H9 (cell line): ENCODE measurements around the gene GAD1. TPM values are rescaled to one million over a fixed set of nuclear protein-coding genes. Genes with fewer than 3 reads are reported as not detected.

Experiments used
- DNase-seq: peaks from one replicate; pipeline ENCODE4 v3.0.0-alpha.2; 2017
- H2AFZ ChIP-seq: one replicate; pipeline ENCODE4 v1.6.1; 2013; ENCODE audit warnings: mild to moderate bottlenecking, low read length, control low read depth, moderate library complexity
- H2AK5ac ChIP-seq: 2 replicates; pipeline ENCODE4 v1.6.1; 2013; ENCODE audit warnings: low read length, control low read depth, mixed read lengths; ENCODE audit not compliant: insufficient read length
- H2BK120ac ChIP-seq: one replicate; pipeline ENCODE4 v1.6.1; 2013; ENCODE audit warnings: low read depth, mild to moderate bottlenecking, low read length, control low read depth, inconsistent platforms; ENCODE audit not compliant: poor library complexity, severe bottlenecking
- H2BK12ac ChIP-seq: 2 replicates; pipeline ENCODE4 v1.6.1; 2013; ENCODE audit warnings: low read length, control low read depth, mixed read lengths, low read depth; ENCODE audit not compliant: insufficient read length
- H2BK15ac ChIP-seq: 2 replicates; pipeline ENCODE4 v1.6.1; 2013; ENCODE audit warnings: low read depth, low read length, control low read depth
- H2BK20ac ChIP-seq: one replicate; pipeline ENCODE4 v1.6.1; 2013; ENCODE audit warnings: low read depth, mild to moderate bottlenecking, low read length, control low read depth, inconsistent platforms; ENCODE audit not compliant: poor library complexity, severe bottlenecking
- H2BK5ac ChIP-seq: 2 replicates; pipeline ENCODE4 v1.6.1; 2013; ENCODE audit warnings: low read length, control low read depth, mixed read lengths; ENCODE audit not compliant: insufficient read length
- H3K14ac ChIP-seq: 2 replicates; pipeline ENCODE4 v1.6.1; 2013; ENCODE audit warnings: low read length, control low read depth; ENCODE audit not compliant: insufficient read depth
- H3K18ac ChIP-seq: 2 replicates; pipeline ENCODE4 v1.6.1; 2013; ENCODE audit warnings: low read depth, mild to moderate bottlenecking, mixed read lengths, low read length, control low read depth; ENCODE audit not compliant: insufficient read length
- H3K23ac ChIP-seq: 2 replicates; pipeline ENCODE4 v1.6.1; 2013; ENCODE audit warnings: low read length, control low read depth, mixed read lengths, low read depth; ENCODE audit not compliant: insufficient read length
- H3K23me2 ChIP-seq: 2 replicates; pipeline ENCODE4 v1.6.1; 2013; ENCODE audit warnings: low read depth, mild to moderate bottlenecking, mixed read lengths, low read length, control low read depth; ENCODE audit not compliant: insufficient read length, poor library complexity, severe bottlenecking
- H3K27ac ChIP-seq: 2 replicates; pipeline ENCODE4 v1.5.1; 2013; ENCODE audit warnings: low read length, control low read depth, mixed read lengths, low read depth; ENCODE audit not compliant: insufficient read length
- H3K27me3 ChIP-seq: 2 replicates; pipeline ENCODE4 v1.6.1; 2013; ENCODE audit warnings: low read length, control low read depth, inconsistent platforms; ENCODE audit not compliant: insufficient read depth
- H3K4ac ChIP-seq: 2 replicates; pipeline ENCODE4 v1.6.1; 2013; ENCODE audit warnings: low read depth, mild to moderate bottlenecking, control low read depth, inconsistent platforms, low read length, moderate library complexity
- H3K4me1 ChIP-seq: 2 replicates; pipeline ENCODE4 v1.6.1; 2013; ENCODE audit warnings: low read length, control low read depth, inconsistent platforms; ENCODE audit not compliant: insufficient read depth
- H3K4me2 ChIP-seq: 2 replicates; pipeline ENCODE4 v1.6.1; 2013; ENCODE audit warnings: low read length, control low read depth, mixed read lengths; ENCODE audit not compliant: insufficient read length, insufficient read depth
- H3K56ac ChIP-seq: 2 replicates; pipeline ENCODE4 v1.6.1; 2013; ENCODE audit warnings: low read depth, mild to moderate bottlenecking, mixed read lengths, low read length, control low read depth; ENCODE audit not compliant: insufficient read length
- H3K79me1 ChIP-seq: 2 replicates; pipeline ENCODE4 v1.6.1; 2013; ENCODE audit warnings: low read depth, mild to moderate bottlenecking, moderate library complexity, low read length, control low read depth, inconsistent platforms; ENCODE audit not compliant: insufficient read depth, poor library complexity, severe bottlenecking
- H3K79me2 ChIP-seq: 2 replicates; pipeline ENCODE4 v1.6.1; 2013; ENCODE audit warnings: low read length, control low read depth, inconsistent platforms; ENCODE audit not compliant: insufficient read depth
- H3K9ac ChIP-seq: 2 replicates; pipeline ENCODE4 v1.6.1; 2013; ENCODE audit warnings: low read length, control low read depth, mixed read lengths; ENCODE audit not compliant: insufficient read length; ENCODE audit errors: extremely low read depth
- H3K9me3 ChIP-seq: one replicate; pipeline ENCODE4 v1.6.1; 2013; ENCODE audit warnings: low read depth, low read length, inconsistent platforms; ENCODE audit not compliant: control insufficient read depth
- H3T11ph ChIP-seq: one replicate; pipeline ENCODE4 v1.6.1; 2013; ENCODE audit warnings: mild to moderate bottlenecking, low read length, control low read depth, inconsistent platforms
- H4K20me1 ChIP-seq: one replicate; pipeline ENCODE4 v1.6.1; 2013; ENCODE audit not compliant: control insufficient read depth, insufficient read length, insufficient read depth
- H4K5ac ChIP-seq: 2 replicates; pipeline ENCODE4 v1.6.1; 2013; ENCODE audit warnings: low read depth, mild to moderate bottlenecking, mixed read lengths, low read length, control low read depth; ENCODE audit not compliant: insufficient read length
- H4K8ac ChIP-seq: replicated peaks from 2 replicates; pipeline ENCODE4 v1.6.1; 2013; ENCODE audit warnings: low read length, control low read depth, mixed read lengths, low read depth; ENCODE audit not compliant: insufficient read length
- H4K91ac ChIP-seq: 2 replicates; pipeline ENCODE4 v1.6.1; 2013; ENCODE audit warnings: low read depth, mild to moderate bottlenecking, moderate library complexity, mixed read lengths, low read length, control low read depth; ENCODE audit not compliant: insufficient read length
- H3K27ac Mint-ChIP-seq, 3 experiments: 2 replicates in 2 of 3; 3 replicates in 1 of 3; pipeline ENCODE4 v1.8.0; 2020 to 2021; ENCODE audit warnings: mixed read lengths in 3 of 3, mild to moderate bottlenecking in 1 of 3, moderate library complexity in 1 of 3
- H3K27me3 Mint-ChIP-seq: 2 replicates; pipeline ENCODE4 v1.8.0; 2021; ENCODE audit warnings: low read depth, mild to moderate bottlenecking, moderate library complexity, mixed read lengths
- H3K36me3 Mint-ChIP-seq, 3 experiments: 2 replicates in 2 of 3; 3 replicates in 1 of 3; pipeline ENCODE4 v1.8.0; 2020 to 2021; ENCODE audit warnings: low read depth in 3 of 3, mixed read lengths in 3 of 3; ENCODE audit not compliant: insufficient read depth in 1 of 3
- H3K4me1 Mint-ChIP-seq, 2 experiments: 2 replicates each; pipeline ENCODE4 v1.8.0; 2020; ENCODE audit warnings: mixed read lengths in 2 of 2
- H3K4me3 Mint-ChIP-seq, 2 experiments: 2 replicates in 1 of 2; 3 replicates in 1 of 2; pipeline ENCODE4 v1.8.0; 2020 to 2021; ENCODE audit warnings: mild to moderate bottlenecking in 2 of 2, mixed read lengths in 2 of 2, moderate library complexity in 1 of 2
- H3K9me3 Mint-ChIP-seq, 2 experiments: 2 replicates in 1 of 2; 3 replicates in 1 of 2; pipeline ENCODE4 v1.8.0; 2020; ENCODE audit warnings: mild to moderate bottlenecking in 2 of 2, mixed read lengths in 2 of 2, moderate library complexity in 1 of 2
- WGBS: extraction: QIAGEN DNeasy Blood & Tissue Kit; methylation state at CpG from one replicate; pipeline ENCODE4 v1.1.7; 2013; ENCODE audit warnings: missing lambda C conversion rate, low lambda C conversion rate, mixed read lengths; ENCODE audit not compliant: insufficient read length; ENCODE audit errors: extremely low coverage; 5-methylcytosine and 5-hydroxymethylcytosine counted together
- total RNA-seq: library from RNA; stranded (reverse); gene quantifications from 2 replicates; pipeline ENCODE4 v1.2.1, GENCODE V29; 2021
- TF ChIP-seq, protein P1 (sequence below): fragments of 200-600 bp; sonication (generic); conservative IDR thresholded peaks from 3 replicates; pipeline ENCODE4 v1.8.0; 2021; ENCODE audit warnings: antibody characterized with exemption, mild to moderate bottlenecking

GAD1 gene
- total RNA-seq, 1 experiment from 2014 or later, result 1.8 TPM

DNA sequence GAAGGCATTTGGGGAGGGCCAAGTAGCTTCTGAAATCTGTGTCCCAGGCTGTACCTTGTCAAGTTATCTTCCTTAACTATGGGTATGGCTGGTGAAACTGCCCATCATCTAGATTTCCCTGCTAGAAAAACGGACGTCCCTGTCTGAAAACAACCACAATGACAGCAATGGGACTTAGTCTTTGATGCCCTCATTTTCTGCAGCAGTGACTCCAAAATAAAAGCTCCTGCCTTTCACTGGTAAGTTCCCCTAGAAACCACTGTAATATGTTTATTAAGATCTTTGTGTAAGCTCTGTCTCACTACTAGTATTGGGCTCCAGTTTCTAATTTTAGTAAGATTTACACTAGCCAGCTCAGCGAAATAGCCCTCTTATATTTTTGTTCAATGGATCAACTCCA lies 65.2 kb downstream of the GAD1 start:
- Histone ChIP-seq H3K23me2 (no peaks in the 10 kb centered on the region), H2BK120ac (no peak overlapping the region), H3K4ac (no peak overlapping the region), H3K4me1 (no peaks in the 10 kb centered on the region), H3K56ac (no peak overlapping the region), H3K9me3 (no peaks in the 10 kb centered on the region), H4K20me1 (no peaks in the 10 kb centered on the region), H2AFZ (no peak overlapping the region), H3K79me1 (no peaks in the 10 kb centered on the region), H3K27me3 (no peaks in the 10 kb centered on the region), H2BK15ac (no peak overlapping the region), H3K27ac (no peak overlapping the region), H3K79me2 (no peaks in the 10 kb centered on the region), H3K9ac (no peak overlapping the region), H4K8ac (no peak overlapping the region), H2BK5ac (no peak overlapping the region), H3K4me2 (no peak overlapping the region), H3K23ac (no peak overlapping the region), H3T11ph (no peak overlapping the region), H3K18ac (no peak overlapping the region), H4K5ac (no peak overlapping the region), H2BK12ac (no peak overlapping the region), H2AK5ac (no peak overlapping the region), H3K14ac (no peak overlapping the region), H2BK20ac (no peak overlapping the region), H4K91ac (no peak overlapping the region)
- TF ChIP-seq, protein P1, sequence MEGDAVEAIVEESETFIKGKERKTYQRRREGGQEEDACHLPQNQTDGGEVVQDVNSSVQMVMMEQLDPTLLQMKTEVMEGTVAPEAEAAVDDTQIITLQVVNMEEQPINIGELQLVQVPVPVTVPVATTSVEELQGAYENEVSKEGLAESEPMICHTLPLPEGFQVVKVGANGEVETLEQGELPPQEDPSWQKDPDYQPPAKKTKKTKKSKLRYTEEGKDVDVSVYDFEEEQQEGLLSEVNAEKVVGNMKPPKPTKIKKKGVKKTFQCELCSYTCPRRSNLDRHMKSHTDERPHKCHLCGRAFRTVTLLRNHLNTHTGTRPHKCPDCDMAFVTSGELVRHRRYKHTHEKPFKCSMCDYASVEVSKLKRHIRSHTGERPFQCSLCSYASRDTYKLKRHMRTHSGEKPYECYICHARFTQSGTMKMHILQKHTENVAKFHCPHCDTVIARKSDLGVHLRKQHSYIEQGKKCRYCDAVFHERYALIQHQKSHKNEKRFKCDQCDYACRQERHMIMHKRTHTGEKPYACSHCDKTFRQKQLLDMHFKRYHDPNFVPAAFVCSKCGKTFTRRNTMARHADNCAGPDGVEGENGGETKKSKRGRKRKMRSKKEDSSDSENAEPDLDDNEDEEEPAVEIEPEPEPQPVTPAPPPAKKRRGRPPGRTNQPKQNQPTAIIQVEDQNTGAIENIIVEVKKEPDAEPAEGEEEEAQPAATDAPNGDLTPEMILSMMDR, result no peak
- no peak for DNase-seq
- H3K4me1 Mint-ChIP-seq, result peaks cover 0 to 2% of the 10 kb centered on the region in 2 experiments; a peak in 1 of 4 replicates
- no peak overlapping the region for H3K27ac Mint-ChIP-seq
- no CpG with 5 or more reads among the region's 3 CpGs for WGBS
- H3K9me3 Mint-ChIP-seq, result no peaks in the 10 kb centered on the region
- H3K36me3 Mint-ChIP-seq, result no peaks in the 10 kb centered on the region
- H3K4me3 Mint-ChIP-seq, result no peak overlapping the region
- peaks cover 15% of the 10 kb centered on the region for H3K27me3 Mint-ChIP-seq
